Measurements from ENCODE around the gene WFIKKN2.

The WFIKKN2 gene

DNA sequence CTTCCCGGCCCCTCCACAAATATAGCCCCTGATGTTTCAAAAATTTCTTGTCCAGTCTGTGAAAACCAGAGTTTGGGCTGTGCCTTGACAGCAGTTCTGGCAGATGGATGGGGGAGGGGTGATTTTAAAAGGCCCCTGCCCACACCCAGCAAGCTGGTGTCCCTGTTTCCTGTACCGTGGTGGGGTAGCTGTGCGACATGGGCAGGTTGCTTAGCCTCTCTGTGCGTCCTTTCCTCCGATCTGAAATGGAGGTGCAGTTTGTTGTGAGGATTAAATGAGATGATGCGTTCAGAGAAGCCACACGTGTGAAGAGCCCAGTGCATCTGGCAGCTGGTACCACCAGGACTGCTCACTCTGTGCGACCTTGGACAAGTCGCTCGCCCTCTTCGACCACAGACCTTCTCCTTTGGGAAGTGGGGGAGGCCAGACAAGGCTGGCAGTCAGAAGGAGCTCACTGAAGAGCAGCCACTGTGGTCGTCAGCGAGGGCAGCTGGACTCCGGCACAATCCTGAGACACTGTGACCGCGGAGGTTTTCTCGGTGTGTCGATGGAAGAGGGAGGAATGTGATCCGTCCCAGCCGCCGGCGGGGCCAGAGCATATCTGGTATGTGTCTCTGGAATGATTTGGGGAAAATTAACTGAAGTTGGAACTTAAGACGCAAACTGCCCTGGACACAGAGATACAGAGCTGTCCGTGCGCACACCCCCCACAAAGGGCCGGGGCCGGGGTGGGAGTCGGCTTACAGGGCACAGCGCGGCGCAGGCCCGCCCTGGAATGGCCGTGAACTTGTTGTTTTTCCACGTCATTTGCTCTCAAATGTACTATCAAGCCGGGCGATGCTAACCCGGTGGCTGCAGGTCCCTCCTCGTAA is 721 bp upstream of the WFIKKN2 start:
- DNase-seq, result no peak

DNA sequence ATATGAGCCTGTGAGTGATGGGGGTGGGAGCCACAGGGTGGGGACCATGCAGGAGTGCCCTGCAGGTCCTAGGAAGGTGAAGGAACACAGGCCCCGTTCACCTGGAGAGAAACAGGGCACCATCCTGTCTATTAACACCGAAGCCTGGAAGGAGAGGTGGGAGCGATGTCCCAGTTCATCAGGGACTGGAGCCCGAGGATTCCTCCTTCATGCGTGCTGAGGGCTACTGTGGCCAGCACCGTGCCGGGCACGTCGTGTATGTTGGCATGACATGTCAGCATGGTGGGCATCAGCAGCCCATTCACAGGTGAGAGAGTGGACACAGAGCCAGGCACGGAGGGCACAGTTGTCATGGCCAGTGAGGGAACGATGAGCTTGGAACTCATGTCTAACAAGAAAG is 1.4 kb downstream of the WFIKKN2 start:
- no peak for DNase-seq

- DNase-seq, result no peak
Observed at GRCh38 chr17:50837286-50837979, 2.0 kb downstream of the WFIKKN2 start.

- no peak for DNase-seq
Observed at GRCh38 chr17:50837980-50838954, 2.9 kb downstream of the WFIKKN2 start.

GRCh38 chr17:50839591-50840310 is 4.4 kb downstream of the WFIKKN2 start:
- DNase-seq, result no peak

DNA sequence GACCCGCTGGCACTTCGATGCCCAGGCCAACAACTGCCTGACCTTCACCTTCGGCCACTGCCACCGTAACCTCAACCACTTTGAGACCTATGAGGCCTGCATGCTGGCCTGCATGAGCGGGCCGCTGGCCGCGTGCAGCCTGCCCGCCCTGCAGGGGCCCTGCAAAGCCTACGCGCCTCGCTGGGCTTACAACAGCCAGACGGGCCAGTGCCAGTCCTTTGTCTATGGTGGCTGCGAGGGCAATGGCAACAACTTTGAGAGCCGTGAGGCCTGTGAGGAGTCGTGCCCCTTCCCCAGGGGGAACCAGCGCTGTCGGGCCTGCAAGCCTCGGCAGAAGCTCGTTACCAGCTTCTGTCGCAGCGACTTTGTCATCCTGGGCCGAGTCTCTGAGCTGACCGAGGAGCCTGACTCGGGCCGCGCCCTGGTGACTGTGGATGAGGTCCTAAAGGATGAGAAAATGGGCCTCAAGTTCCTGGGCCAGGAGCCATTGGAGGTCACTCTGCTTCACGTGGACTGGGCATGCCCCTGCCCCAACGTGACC is 5.0 kb downstream of the WFIKKN2 start:
- no peak for DNase-seq

DNA sequence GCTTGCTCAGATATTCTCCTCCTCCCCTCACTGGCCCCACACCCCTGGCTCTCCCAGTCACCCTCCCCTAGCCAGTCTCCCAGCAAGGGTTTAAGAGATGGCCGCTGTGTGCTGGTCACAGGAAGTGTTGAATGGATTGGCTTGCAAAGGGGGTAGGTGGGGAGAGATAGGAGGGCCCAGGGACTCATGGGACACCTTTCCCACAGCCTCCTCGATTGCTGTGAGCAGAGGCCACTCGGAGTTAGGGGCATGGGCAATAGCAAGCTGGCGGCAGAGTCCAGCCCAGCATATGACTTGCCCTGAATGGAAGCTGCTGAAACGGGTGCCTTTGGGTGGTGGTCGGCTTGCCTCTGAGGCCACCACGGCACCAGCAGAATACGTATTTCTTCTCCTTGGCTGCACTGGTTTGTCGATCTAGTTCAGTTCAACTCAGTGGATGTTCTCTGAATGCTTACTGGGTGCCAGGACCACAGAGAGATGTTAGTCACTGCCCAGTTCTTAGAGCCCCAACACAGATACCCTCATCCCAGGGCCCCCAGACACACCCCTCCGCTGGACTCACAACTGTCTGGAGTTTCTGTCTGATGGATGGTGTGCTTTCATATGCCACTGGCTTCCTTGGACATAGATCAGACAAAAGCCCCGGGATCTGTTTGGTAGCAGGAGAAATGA is 6.0 kb downstream of the WFIKKN2 start:
- no peak for DNase-seq

GRCh38 chr17:50841949-50842354 is 6.6 kb downstream of the WFIKKN2 start:
- peak; percentile 28 for DNase-seq

GRCh38 chr17:50842506-50843149 is 7.2 kb downstream of the WFIKKN2 start:
- DNase-seq, result no peak

DNA sequence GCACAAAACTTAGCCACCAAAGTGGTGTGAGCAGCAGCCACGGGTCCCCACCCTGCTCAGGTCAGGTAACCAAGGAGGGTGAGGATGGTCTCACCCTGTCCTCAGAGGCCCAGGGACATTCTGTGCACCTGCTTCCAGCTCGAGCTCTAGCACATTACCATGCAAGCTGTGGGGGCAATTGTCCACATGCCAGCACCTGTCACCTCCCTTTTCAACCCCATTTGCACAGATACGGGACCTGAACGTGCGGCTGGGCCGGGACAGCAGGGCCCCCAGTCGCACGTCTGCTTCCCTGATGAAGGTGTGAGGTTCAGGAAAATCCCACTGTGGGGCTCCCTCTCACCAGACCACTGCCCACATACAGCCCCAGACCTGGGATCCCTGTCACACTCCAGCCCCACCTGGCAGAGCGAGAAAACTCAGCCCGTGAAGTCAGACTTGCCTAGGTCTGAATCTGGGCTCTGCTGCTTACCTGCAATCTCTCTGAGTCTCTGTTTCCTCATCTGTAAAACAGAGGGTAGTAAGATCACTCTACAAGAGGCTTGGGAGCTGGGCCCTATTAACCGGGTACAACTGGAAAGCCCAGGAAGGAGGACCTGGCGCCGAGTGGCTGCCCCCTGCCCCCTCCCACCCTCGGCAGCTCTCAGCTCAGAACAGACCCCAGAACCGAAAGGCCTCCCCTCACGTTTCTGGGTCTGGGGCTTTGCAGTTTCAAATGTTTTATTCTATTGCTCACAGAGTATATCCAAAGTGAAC is 7.9 kb downstream of the WFIKKN2 start:
- DNase-seq, result no peak

GRCh38 chr17:50844117-50844700 is 8.8 kb downstream of the WFIKKN2 start:
- DNase-seq, result no peak

GRCh38 chr17:50845240-50846147 is 10.1 kb downstream of the WFIKKN2 start:
- no peak for DNase-seq

DNA sequence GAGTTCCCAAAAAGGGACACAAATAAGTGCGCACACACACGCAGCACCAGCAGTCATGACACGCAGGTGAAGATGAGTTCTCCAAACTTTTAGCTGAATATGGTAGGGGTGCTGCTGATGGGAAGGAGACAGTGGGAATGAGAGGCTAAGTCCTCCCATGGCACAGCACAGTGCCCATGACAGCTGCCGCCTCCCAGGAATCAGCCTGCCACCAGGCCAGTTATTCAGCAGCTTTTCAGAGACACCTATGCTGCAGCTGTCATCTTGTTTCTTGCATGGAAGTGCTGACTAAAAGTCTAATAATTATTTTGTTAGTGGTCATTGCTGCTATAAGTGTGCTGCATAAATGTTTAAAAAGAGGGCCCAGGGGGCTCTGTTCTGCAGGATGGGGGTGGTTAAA is 12.2 kb downstream of the WFIKKN2 start:
- no peak for DNase-seq

GRCh38 chr17:50848039-50848438 is 12.7 kb downstream of the WFIKKN2 start:
- DNase-seq, result no peak

DNA sequence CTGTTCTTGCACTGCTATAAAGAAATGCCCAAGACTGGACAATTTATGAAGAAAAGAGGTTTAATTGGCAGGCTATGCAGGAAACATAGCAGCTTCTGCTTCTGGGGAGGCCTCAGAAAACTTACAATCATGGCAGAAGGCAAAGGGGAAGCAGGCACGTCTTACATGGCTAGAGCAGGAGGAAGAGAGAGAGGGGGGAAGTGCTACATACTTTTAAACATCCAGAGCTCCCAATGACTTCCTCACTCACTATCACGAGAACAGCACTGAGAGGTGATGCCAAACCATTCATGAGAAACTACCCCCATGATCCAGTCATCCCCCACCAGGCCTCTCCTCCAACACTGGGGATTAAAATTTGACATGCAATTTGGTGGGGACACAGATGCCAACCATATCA is 13.3 kb downstream of the WFIKKN2 start:
- DNase-seq, result peak; percentile 54

DNA sequence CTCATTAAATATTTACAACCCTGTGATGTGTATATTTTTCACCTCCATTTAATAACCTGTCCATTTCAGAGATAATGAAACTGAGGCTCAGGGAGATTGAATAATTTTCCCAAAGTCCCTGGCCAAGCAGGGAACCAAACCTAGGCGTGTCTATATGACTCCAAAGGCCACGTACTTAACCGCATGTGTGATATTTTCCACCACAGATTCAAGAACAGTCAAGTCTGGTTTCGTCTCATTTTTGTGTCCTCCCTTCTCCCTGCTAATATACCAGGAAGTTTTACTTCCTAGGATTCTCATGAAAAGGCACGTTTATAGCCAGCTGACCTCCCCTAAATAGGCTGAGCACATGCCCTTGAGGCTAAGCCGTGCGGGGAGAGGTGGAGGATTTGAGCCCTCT is 15.3 kb downstream of the WFIKKN2 start:
- no peak for DNase-seq

DNA sequence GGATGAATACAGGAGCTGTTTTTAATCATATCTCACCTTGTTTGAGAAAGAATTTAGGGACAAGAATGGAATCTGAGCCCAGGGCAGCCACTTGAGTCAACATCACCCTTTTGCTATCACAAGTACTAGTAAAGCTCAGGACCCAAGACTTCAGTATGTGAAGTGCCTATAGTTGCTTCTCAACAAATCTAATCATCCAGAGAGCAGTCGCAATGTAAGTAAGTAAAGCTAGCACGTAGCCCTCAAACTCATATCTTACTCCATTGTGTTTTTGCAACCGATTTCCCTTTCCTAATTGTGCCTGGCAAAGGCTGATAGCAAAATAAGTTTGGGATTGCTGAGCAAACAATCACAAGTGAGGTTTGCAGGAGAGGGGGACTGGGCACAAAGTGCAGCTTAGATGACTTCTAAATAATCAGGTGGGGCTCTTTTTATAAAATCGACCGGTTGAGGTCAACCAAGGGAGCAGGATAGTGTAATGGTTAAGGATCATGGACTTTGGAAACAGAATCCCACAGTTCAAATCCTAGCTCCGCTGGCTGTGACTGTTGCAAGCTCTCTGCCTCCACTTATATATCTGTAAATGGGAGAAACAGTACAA is 17.7 kb downstream of the WFIKKN2 start:
- no peak for DNase-seq

DNA sequence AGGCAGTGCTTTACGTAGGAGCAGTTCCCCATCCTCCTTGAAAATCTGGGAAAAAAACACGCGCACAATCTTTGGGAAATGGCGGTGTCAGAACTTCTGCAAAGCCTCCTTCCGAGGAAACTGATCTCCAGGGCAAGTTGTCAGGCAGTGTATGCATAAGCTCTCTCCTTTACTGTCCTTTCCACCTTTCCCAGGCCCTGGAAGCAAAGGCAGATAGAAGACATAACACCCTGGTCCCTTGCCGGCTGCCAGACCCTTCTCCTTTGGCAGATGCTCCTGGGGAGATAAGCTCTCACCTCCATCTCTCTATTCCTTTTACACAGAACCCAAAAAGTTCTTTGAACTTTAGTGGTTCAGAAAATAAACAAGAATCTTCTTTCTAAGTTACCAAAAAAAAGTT is 18.4 kb downstream of the WFIKKN2 start:
- no peak for DNase-seq
